HEK293 (cell line): ENCODE measurements around the gene TMEM208.

Experiments
- AEBP2 ChIP-seq: fragments of 450-650 bp; formaldehyde crosslinking; IDR thresholded peaks from 2 replicates; pipeline ENCODE4 v1.5.1; 2016; ENCODE audit warnings: missing biosample characterization, missing genetic modification characterization, borderline replicate concordance
- EGR2 ChIP-seq: fragments of 450-650 bp; formaldehyde crosslinking; IDR thresholded peaks from 2 replicates; pipeline ENCODE4 v1.5.1; 2016; ENCODE audit warnings: low read depth, missing biosample characterization, missing genetic modification characterization
- GLI4 ChIP-seq: fragments of 450-650 bp; formaldehyde crosslinking; IDR thresholded peaks from 2 replicates; pipeline ENCODE4 v1.5.1; 2016; ENCODE audit warnings: missing biosample characterization, missing genetic modification characterization
- HOXC10 ChIP-seq: sonication (generic); formaldehyde crosslinking; IDR thresholded peaks from 2 replicates; pipeline ENCODE4 v1.8.1; 2023; ENCODE audit warnings: mild to moderate bottlenecking, missing genetic modification reagents
- HOXD13 ChIP-seq: sonication (generic); formaldehyde crosslinking; IDR thresholded peaks from 2 replicates; pipeline ENCODE4 v1.8.0; 2022; ENCODE audit warnings: missing genetic modification reagents, borderline replicate concordance
- OSR2 ChIP-seq: fragments of 450-650 bp; formaldehyde crosslinking; IDR thresholded peaks from 2 replicates; pipeline ENCODE4 v1.5.1; 2016; ENCODE audit warnings: missing biosample characterization, missing genetic modification characterization
- PBX3 ChIP-seq: sonication (generic); formaldehyde crosslinking; IDR thresholded peaks from 2 replicates; pipeline ENCODE4 v1.8.1; 2022; ENCODE audit warnings: mild to moderate bottlenecking, moderate library complexity, missing genetic modification reagents
- PRDM10 ChIP-seq: fragments of 450-650 bp; formaldehyde crosslinking; IDR thresholded peaks from 2 replicates; pipeline ENCODE4 v1.5.1; 2016; ENCODE audit warnings: missing biosample characterization, missing genetic modification characterization
- PRDM4 ChIP-seq: fragments of 450-650 bp; formaldehyde crosslinking; IDR thresholded peaks from 2 replicates; pipeline ENCODE4 v1.5.1; 2017; ENCODE audit warnings: missing biosample characterization, missing genetic modification characterization
- REPIN1 ChIP-seq: fragments of 450-650 bp; formaldehyde crosslinking; IDR thresholded peaks from 2 replicates; pipeline ENCODE4 v1.5.1; 2017; ENCODE audit warnings: missing biosample characterization, missing genetic modification characterization, low read depth
- SP3 ChIP-seq: fragments of 450-650 bp; formaldehyde crosslinking; IDR thresholded peaks from 2 replicates; pipeline ENCODE4 v1.5.1; 2016; ENCODE audit warnings: missing biosample characterization, missing genetic modification characterization
- ZBTB1 ChIP-seq: fragments of 450-650 bp; formaldehyde crosslinking; IDR thresholded peaks from 2 replicates; pipeline ENCODE4 v1.5.1; 2016; ENCODE audit warnings: missing biosample characterization, missing genetic modification characterization
- ZBTB8A ChIP-seq: fragments of 450-650 bp; formaldehyde crosslinking; IDR thresholded peaks from 2 replicates; pipeline ENCODE4 v1.5.1; 2016; ENCODE audit warnings: missing biosample characterization, missing genetic modification characterization
- ZIC2 ChIP-seq: fragments of 450-650 bp; formaldehyde crosslinking; IDR thresholded peaks from 2 replicates; pipeline ENCODE4 v1.5.1; 2016; ENCODE audit warnings: missing biosample characterization, missing genetic modification characterization
- ZNF148 ChIP-seq: fragments of 450-650 bp; formaldehyde crosslinking; IDR thresholded peaks from 2 replicates; pipeline ENCODE4 v1.5.0; 2017; ENCODE audit warnings: missing biosample characterization, missing genetic modification characterization, borderline replicate concordance
- ZNF16 ChIP-seq: fragments of 450-650 bp; formaldehyde crosslinking; IDR thresholded peaks from 2 replicates; pipeline ENCODE4 v1.5.1; 2016; ENCODE audit warnings: low read depth, missing biosample characterization, missing genetic modification characterization
- ZNF26 ChIP-seq: fragments of 450-650 bp; formaldehyde crosslinking; IDR thresholded peaks from 2 replicates; pipeline ENCODE4 v1.5.1; 2016; ENCODE audit warnings: missing biosample characterization, missing genetic modification characterization
- ZNF426 ChIP-seq: fragments of 450-650 bp; formaldehyde crosslinking; IDR thresholded peaks from 2 replicates; pipeline ENCODE4 v1.5.1; 2017; ENCODE audit warnings: missing biosample characterization, missing genetic modification characterization, mild to moderate bottlenecking, inconsistent platforms, moderate library complexity
- ZNF501 ChIP-seq: fragments of 450-650 bp; formaldehyde crosslinking; IDR thresholded peaks from 2 replicates; pipeline ENCODE4 v1.5.1; 2016; ENCODE audit warnings: missing biosample characterization, missing genetic modification characterization
- ZNF549 ChIP-seq: fragments of 450-650 bp; IDR thresholded peaks from 2 replicates; pipeline ENCODE4 v1.5.1; 2018; ENCODE audit warnings: missing biosample characterization, missing genetic modification characterization, mild to moderate bottlenecking, inconsistent platforms, moderate library complexity
- ZNF560 ChIP-seq: fragments of 450-650 bp; formaldehyde crosslinking; IDR thresholded peaks from 2 replicates; pipeline ENCODE4 v1.5.1; 2017; ENCODE audit warnings: missing biosample characterization, missing genetic modification characterization, borderline replicate concordance
- ZNF561 ChIP-seq: fragments of 450-650 bp; IDR thresholded peaks from 2 replicates; pipeline ENCODE4 v1.5.1; 2018; ENCODE audit warnings: missing biosample characterization, missing genetic modification characterization, borderline replicate concordance
- ZNF623 ChIP-seq: fragments of 450-650 bp; formaldehyde crosslinking; IDR thresholded peaks from 2 replicates; pipeline ENCODE4 v1.5.1; 2016; ENCODE audit warnings: missing biosample characterization, missing genetic modification characterization
- ZNF658 ChIP-seq: fragments of 450-650 bp; formaldehyde crosslinking; IDR thresholded peaks from 2 replicates; pipeline ENCODE4; 2016; ENCODE audit warnings: missing biosample characterization, missing genetic modification characterization
- ZNF660 ChIP-seq: fragments of 450-650 bp; IDR thresholded peaks from 2 replicates; pipeline ENCODE4 v1.5.1; 2018; ENCODE audit warnings: missing biosample characterization, mild to moderate bottlenecking, missing genetic modification characterization
- ZNF664 ChIP-seq: fragments of 450-650 bp; formaldehyde crosslinking; IDR thresholded peaks from 2 replicates; pipeline ENCODE4 v1.5.1; 2016; ENCODE audit warnings: missing biosample characterization, missing genetic modification characterization
- ZNF785 ChIP-seq: fragments of 450-650 bp; formaldehyde crosslinking; IDR thresholded peaks from 2 replicates; pipeline ENCODE4 v1.5.1; 2016; ENCODE audit warnings: missing biosample characterization, missing genetic modification characterization

Gene TMEM208

GRCh38 chr16:67183627-67184452 is 43.1 kb upstream of the TMEM208 start, which contains the start of gene MATCAP1 (continued):
- TF ChIP-seq ZNF660 (tag by site-specific recombination) (peak; percentile 61; the same call in 1 of the 2 replicates), ZIC2 (tag by site-specific recombination) (no peak), ZNF148 (no peak), ZNF658 (tag by site-specific recombination) (no peak), ZNF26 (no peak), AEBP2 (tag by site-specific recombination) (no peak), ZNF560 (tag by site-specific recombination) (no peak), REPIN1 (tag by site-specific recombination) (no peak), ZNF561 (tag by site-specific recombination) (0 out of 2 replicates have a peak, but pooled peaks have one; percentile 67), GLI4 (no peak), ZNF664 (tag by site-specific recombination) (no peak), ZNF549 (tag by site-specific recombination) (no peak), ZNF785 (tag by site-specific recombination) (no peak), PRDM4 (peak; percentile 8; the same call in 1 of the 2 replicates), SP3 (tag by site-specific recombination) (peak; percentile 94), ZBTB8A (peak; percentile 94), HOXD13 (CRISPR knock-in tag) (no peak), ZNF16 (no peak), PRDM10 (tag by site-specific recombination) (peak; percentile 37), OSR2 (tag by site-specific recombination) (no peak), PBX3 (CRISPR knock-in tag) (no peak), ZNF501 (tag by site-specific recombination) (no peak), ZNF623 (tag by site-specific recombination) (no peak), ZNF426 (no peak), EGR2 (peak; percentile 87), HOXC10 (CRISPR knock-in tag) (no peak), ZBTB1 (tag by site-specific recombination) (no peak)
